C4-2B (cell line): ENCODE results near the gene SLC25A21.

Experiments
- CTCF ChIP-seq: fragments of 450-650 bp; conservative IDR thresholded peaks from 2 replicates; pipeline ENCODE4 v1.5.1; 2017; ENCODE audit warnings: mild to moderate bottlenecking
- ZFX ChIP-seq: fragments of 450-650 bp; IDR thresholded peaks from 2 replicates; pipeline ENCODE4 v1.6.1; 2017

DNA sequence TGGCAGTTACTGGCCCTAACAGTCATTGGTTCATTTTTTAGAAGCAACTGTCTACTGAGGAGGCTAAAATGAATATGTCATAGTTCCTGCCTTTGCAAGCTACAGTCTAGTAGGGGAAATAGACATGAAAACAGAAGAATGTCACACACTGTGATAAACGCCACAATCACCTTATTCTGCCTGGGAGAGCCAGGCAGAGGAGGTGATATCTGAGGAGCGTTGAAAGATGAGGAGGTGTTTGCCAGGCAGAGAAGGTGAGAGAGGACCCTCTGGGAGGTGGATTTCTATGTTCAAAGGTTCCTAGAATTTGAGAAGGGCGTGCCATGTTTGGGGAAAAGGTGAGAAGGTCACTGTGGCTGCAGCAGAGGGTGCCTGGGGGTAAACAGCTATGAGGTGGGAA lies 325.0 kb downstream of the SLC25A21 start:
- TF ChIP-seq CTCF (no peak), ZFX (no peak)
